DMS114 treated with DMSO at 0.1 percent for 48 hours (cell line): ENCODE measurements around the gene TGM4.

Experiments
- DNase-seq: peaks from one replicate; lab custom pipeline; 2025; ENCODE audit not compliant: unreplicated experiment; lab: John Stamatoyannopoulos, UW

The TGM4 gene

GRCh38 chr3:44950275-44950734 lies 75.9 kb downstream of the TGM4 start:
- no peak for DNase-seq

GRCh38 chr3:44952689-44953088 lies 78.3 kb downstream of the TGM4 start:
- no peak for DNase-seq

GRCh38 chr3:44954304-44954703 lies 79.9 kb downstream of the TGM4 start:
- no peak for DNase-seq

GRCh38 chr3:44954962-44955361 lies 80.6 kb downstream of the TGM4 start:
- DNase-seq = no peak

- DNase-seq = no peak
Measured at GRCh38 chr3:44955917-44956316, 81.5 kb downstream of the TGM4 start.

- DNase-seq = no peak
Measured at GRCh38 chr3:44957986-44958385, 83.6 kb downstream of the TGM4 start.

GRCh38 chr3:44958386-44958785 lies 84.0 kb downstream of the TGM4 start:
- DNase-seq = no peak

GRCh38 chr3:44960387-44961026 lies 86.1 kb downstream of the TGM4 start:
- DNase-seq = no peak

- DNase-seq = no peak
Measured at GRCh38 chr3:44961888-44962287, 87.5 kb downstream of the TGM4 start.

GRCh38 chr3:44962621-44963393 lies 88.4 kb downstream of the TGM4 start:
- no peak for DNase-seq

GRCh38 chr3:44963571-44964325 lies 89.3 kb downstream of the TGM4 start:
- DNase-seq = no peak
